Transverse colon (tissue), 4 donors: ENCODE measurements around the gene DZANK1. TPM values are rescaled to one million over a fixed set of nuclear protein-coding genes. Genes with fewer than 3 reads are reported as not detected.

Experiments used
- DNase-seq: peaks from one replicate; pipeline ENCODE4 v3.0.0-alpha.2; 2019
- H3K27ac ChIP-seq, 4 donors: fragments of 200-600 bp; sonication (generic); 2 replicates each; pipeline ENCODE4 v1.5.1; 2016 to 2018; ENCODE audit warnings: inconsistent platforms in 4 of 4
- H3K27me3 ChIP-seq: fragments of 200-600 bp; sonication (generic); 2 replicates; pipeline ENCODE4 v1.5.1; 2017; ENCODE audit warnings: inconsistent platforms
- H3K36me3 ChIP-seq, 4 donors: fragments of 200-600 bp; sonication (generic); 2 replicates each; pipeline ENCODE4 v1.5.1; 2017 to 2019; ENCODE audit warnings: inconsistent platforms in 4 of 4
- H3K4me1 ChIP-seq, 4 donors: fragments of 200-600 bp; sonication (generic); 2 replicates each; pipeline ENCODE4 v1.5.1; 2017 to 2020; ENCODE audit warnings: inconsistent platforms in 4 of 4
- H3K4me3 ChIP-seq, 4 donors: fragments of 200-600 bp; sonication (generic); 1 replicate in 1 of 4; 2 replicates in 3 of 4; pipeline versions ENCODE4 v1.5.1 to v1.6.1; 2017 to 2019; ENCODE audit warnings: inconsistent platforms in 4 of 4
- H3K9me3 ChIP-seq, 2 donors: fragments of 200-600 bp; sonication (generic); 2 replicates each; pipeline ENCODE4 v1.5.1; 2017 to 2019; ENCODE audit warnings: inconsistent platforms in 2 of 2
- CTCF ChIP-seq, 5 experiments: fragments of 200-600 bp in 3 of 5; fragments of 450-650 bp in 2 of 5; sonication (generic) in 3 of 5; IDR thresholded peaks; 1 replicate in 2 of 5; 2 replicates in 3 of 5; pipeline ENCODE4 v1.5.1; 2016 to 2017; ENCODE audit warnings: antibody characterized with exemption in 5 of 5, inconsistent platforms in 3 of 5, mild to moderate bottlenecking in 2 of 5, moderate library complexity in 1 of 5
- EP300 ChIP-seq: sonication (generic); formaldehyde crosslinking; IDR thresholded peaks from one replicate; pipeline ENCODE4 v1.6.1; 2017; ENCODE audit warnings: antibody characterized with exemption, low read depth
- POLR2A ChIP-seq: fragments of 450-650 bp; IDR thresholded peaks from one replicate; pipeline ENCODE4 v1.6.1; 2016; ENCODE audit warnings: antibody characterized with exemption, mild to moderate bottlenecking, moderate library complexity
- POLR2AphosphoS5 ChIP-seq, 3 donors: sonication (generic); formaldehyde crosslinking; IDR thresholded peaks; one replicate each; pipeline ENCODE4 v1.6.1; 2016; ENCODE audit warnings: antibody characterized with exemption in 3 of 3
- WGBS, 2 donors: methylation state at CpG; one replicate each; pipeline ENCODE4 v1.1.5; 2018; ENCODE audit warnings: low coverage in 1 of 2; 5-methylcytosine and 5-hydroxymethylcytosine counted together
- in situ Hi-C, 4 donors: fragments of 200-750 bp; cut with MboI; loops; one replicate each; pipeline versions ENCODE4 v1.15.0 to v1.15.1; 2017; ENCODE audit warnings: low sequenced_read_pairs in 3 of 4, low pct_ligation_motif_present in 1 of 4, low pct_unique_long_range_greater_than_20kb in 1 of 4
- intact Hi-C: fragments of 100-400 bp; cut with DNase I; formaldehyde crosslinking; loops from one replicate; pipeline ENCODE4 v1.15.1; 2023; ENCODE audit warnings: low total_unique reads
- total RNA-seq, 4 donors: library from RNA; depleted of rRNA; stranded (reverse); fragments of >200 nt; gene quantifications; one replicate each; pipeline ENCODE4 v1.1.0, GENCODE V29; 2016

Gene DZANK1
- total RNA-seq: 1 to 10 TPM; 1.2 to 3.8 (median 1.8) TPM

- no peaks in the 10 kb centered on the region for H3K9me3 ChIP-seq
- TF ChIP-seq EP300 (no peak), POLR2A (peak; percentile 57), POLR2AphosphoS5 (IDR thresholded peaks at IDR 0.05) (peak; percentile 66 to 73 (median 71))
- in situ Hi-C loops: no loop called here
- no peaks in the 10 kb centered on the region for H3K36me3 ChIP-seq
- intact Hi-C loops: no loop called here
- H3K4me1 ChIP-seq: peaks cover 8 to 20% (median 14%) of the 10 kb centered on the region in 4 donors
- peak within 1 kb of the TSS; percentile 81 to 87 (median 84) for H3K27ac ChIP-seq
- 0% methylated on average over 51 of the region's 57 CpGs; no CpG with 5 or more reads in 1 of the 2 donors for WGBS, 2 donors
- no peaks in the 10 kb centered on the region for H3K27me3 ChIP-seq
- DNase-seq: peak; percentile 96
- peak within 1 kb of the TSS; percentile 50 to 78 (median 64) for H3K4me3 ChIP-seq
These were observed at the start of gene DZANK1, which contains the start of gene POLR3F for GRCh38 chr20:18466894-18467730. DZANK1 (minus strand) TSS chr20:18467030; CDS start chr20:18465358, 1,672 bp downstream. POLR3F (plus strand) TSS chr20:18467390; CDS start chr20:18467507, 117 bp downstream.

GRCh38 chr20:18515973-18516372 lies 49.1 kb upstream of the DZANK1 start:
- Histone ChIP-seq H3K4me1 (peaks cover 0 to 8% (median 0%) of the 10 kb centered on the region in 4 donors), H3K27me3 (no peaks in the 10 kb centered on the region), H3K36me3 (peaks cover 0 to 51% (median 11%) of the 10 kb centered on the region in 4 donors), H3K9me3 (no peaks in the 10 kb centered on the region), H3K4me3 (no peak overlapping the region), H3K27ac (no peak overlapping the region)
- TF ChIP-seq POLR2A (no peak), EP300 (no peak), POLR2AphosphoS5 (IDR thresholded peaks at IDR 0.05) (no peak), CTCF (IDR thresholded peaks at IDR 0.05) (no peak)
- in situ Hi-C loops: no loop called here
- intact Hi-C loops: no loop called here
- no peak for DNase-seq

GRCh38 chr20:18514127-18514526 lies 47.3 kb upstream of the DZANK1 start:
- no peaks in the 10 kb centered on the region for H3K27me3 ChIP-seq
- intact Hi-C loops: no loop called here
- no peak for DNase-seq
- H3K9me3 ChIP-seq: no peaks in the 10 kb centered on the region
- TF ChIP-seq POLR2A (no peak), CTCF (IDR thresholded peaks at IDR 0.05) (no peak), EP300 (no peak), POLR2AphosphoS5 (IDR thresholded peaks at IDR 0.05) (no peak)
- peaks cover 0 to 15% (median under 1%) of the 10 kb centered on the region in 4 donors for H3K4me1 ChIP-seq
- H3K27ac ChIP-seq: no peak overlapping the region
- in situ Hi-C loops: no loop called here
- WGBS, 2 donors: 80 to 95% methylated on average over 1 to 5 of the region's 5 CpGs
- peaks cover 0 to 54% (median 11%) of the 10 kb centered on the region in 4 donors for H3K36me3 ChIP-seq
- H3K4me3 ChIP-seq: no peak overlapping the region

GRCh38 chr20:18513208-18513607 lies 46.4 kb upstream of the DZANK1 start:
- Histone ChIP-seq H3K4me1 (peaks cover 0 to 25% (median 7%) of the 10 kb centered on the region in 4 donors), H3K27ac (no peak overlapping the region), H3K4me3 (no peak overlapping the region), H3K36me3 (peaks cover 0 to 54% (median 11%) of the 10 kb centered on the region in 4 donors), H3K27me3 (no peaks in the 10 kb centered on the region), H3K9me3 (no peaks in the 10 kb centered on the region)
- WGBS, 2 donors: 82 to 83% methylated on average over 7 of the region's 7 CpGs
- TF ChIP-seq POLR2A: no peak
- no peak for TF ChIP-seq EP300
- TF ChIP-seq CTCF (IDR thresholded peaks at IDR 0.05): no peak
- TF ChIP-seq POLR2AphosphoS5 (IDR thresholded peaks at IDR 0.05): no peak
- in situ Hi-C loops: no loop called here
- DNase-seq: no peak
- intact Hi-C loops: no loop called here
